Activated naive CD4-positive, alpha-beta T cell treated with anti-CD3 and anti-CD28 coated beads, Interleukin-2, amount 10 ng/mL, durations not matched to agents 7 days and 5 days (primary cell): ENCODE results near the gene DHX35.

Source experiments
- CTCF ChIA-PET: fragments of 350-600 bp; sonication (Branson Sonifier 250); formaldehyde crosslinking; loops from one replicate; lab custom pipeline; 2021; ENCODE audit warnings: antibody characterized with exemption; lab: Charles Lee
- DNase-seq: peaks from one replicate; pipeline ENCODE4 v3.0.0-alpha.2; 2020
- H3K27ac Mint-ChIP-seq: one replicate; pipeline ENCODE4 v1.8.0; 2021; ENCODE audit warnings: mild to moderate bottlenecking, moderate library complexity, mixed read lengths
- H3K27me3 Mint-ChIP-seq: one replicate; pipeline ENCODE4 v1.8.0; 2021; ENCODE audit warnings: mild to moderate bottlenecking, mixed read lengths
- H3K36me3 Mint-ChIP-seq: one replicate; pipeline ENCODE4 v1.8.0; 2021; ENCODE audit warnings: mixed read lengths
- H3K4me1 Mint-ChIP-seq: one replicate; pipeline ENCODE4 v1.8.0; 2021; ENCODE audit warnings: mixed read lengths
- H3K4me3 Mint-ChIP-seq: one replicate; pipeline ENCODE4 v1.8.0; 2021; ENCODE audit warnings: mild to moderate bottlenecking, moderate library complexity, mixed read lengths
- H3K9me3 Mint-ChIP-seq: one replicate; pipeline ENCODE4 v1.8.0; 2021; ENCODE audit warnings: mixed read lengths

The DHX35 gene, protein sequence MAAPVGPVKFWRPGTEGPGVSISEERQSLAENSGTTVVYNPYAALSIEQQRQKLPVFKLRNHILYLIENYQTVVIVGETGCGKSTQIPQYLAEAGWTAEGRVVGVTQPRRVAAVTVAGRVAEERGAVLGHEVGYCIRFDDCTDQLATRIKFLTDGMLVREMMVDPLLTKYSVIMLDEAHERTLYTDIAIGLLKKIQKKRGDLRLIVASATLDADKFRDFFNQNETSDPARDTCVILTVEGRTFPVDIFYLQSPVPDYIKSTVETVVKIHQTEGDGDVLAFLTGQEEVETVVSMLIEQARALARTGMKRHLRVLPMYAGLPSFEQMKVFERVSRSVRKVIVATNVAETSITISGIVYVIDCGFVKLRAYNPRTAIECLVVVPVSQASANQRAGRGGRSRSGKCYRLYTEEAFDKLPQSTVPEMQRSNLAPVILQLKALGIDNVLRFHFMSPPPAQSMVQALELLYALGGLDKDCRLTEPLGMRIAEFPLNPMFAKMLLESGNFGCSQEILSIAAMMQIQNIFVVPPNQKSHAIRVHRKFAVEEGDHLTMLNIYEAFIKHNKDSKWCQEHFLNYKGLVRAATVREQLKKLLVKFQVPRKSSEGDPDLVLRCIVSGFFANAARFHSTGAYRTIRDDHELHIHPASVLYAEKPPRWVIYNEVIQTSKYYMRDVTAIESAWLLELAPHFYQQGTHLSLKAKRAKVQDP

GRCh38 chr20:38962044-38962927 lies at the start of gene DHX35:
Gene DHX35 (plus strand): TSS chr20:38962344. CDS start chr20:38962368, 24 bp downstream.
- Mint-ChIP-seq H3K4me1 (peaks cover 33% of the 10 kb centered on the region), H3K27me3 (no peaks in the 10 kb centered on the region), H3K27ac (peak within 1 kb of the TSS; percentile 90), H3K36me3 (peaks cover 2% of the 10 kb centered on the region), H3K4me3 (peak within 1 kb of the TSS; percentile 96), H3K9me3 (no peaks in the 10 kb centered on the region)
- CTCF ChIA-PET, result interaction anchor here (0.8 to 3.5 kb wide), 13 partner anchors 9 to 317 kb away, joined by 3 to 16 read pairs (median 4); partner anchors contain the start of gene FAM83D
- DNase-seq, result peak; percentile 99

- no peak overlapping the region for H3K27ac Mint-ChIP-seq
- no peaks in the 10 kb centered on the region for H3K9me3 Mint-ChIP-seq
- H3K27me3 Mint-ChIP-seq, result no peaks in the 10 kb centered on the region
- H3K36me3 Mint-ChIP-seq, result peaks cover 46% of the 10 kb centered on the region
- no peak overlapping the region for H3K4me3 Mint-ChIP-seq
- no peaks in the 10 kb centered on the region for H3K4me1 Mint-ChIP-seq
- CTCF ChIA-PET, result no interaction called here
- DNase-seq, result no peak
Observed at GRCh38 chr20:38915355-38915754, 46.8 kb upstream of the DHX35 start.

- Mint-ChIP-seq H3K27ac (no peak overlapping the region), H3K36me3 (peaks cover 44% of the 10 kb centered on the region), H3K4me3 (no peak overlapping the region), H3K9me3 (no peaks in the 10 kb centered on the region), H3K27me3 (no peaks in the 10 kb centered on the region), H3K4me1 (no peaks in the 10 kb centered on the region)
- DNase-seq, result no peak
- CTCF ChIA-PET, result interaction anchor here (0.8 kb wide), 1 partner anchor 131 kb away, joined by 3 read pairs; no protein-coding TSS in a partner anchor
Observed at GRCh38 chr20:38917657-38918056, 44.5 kb upstream of the DHX35 start.

DNA sequence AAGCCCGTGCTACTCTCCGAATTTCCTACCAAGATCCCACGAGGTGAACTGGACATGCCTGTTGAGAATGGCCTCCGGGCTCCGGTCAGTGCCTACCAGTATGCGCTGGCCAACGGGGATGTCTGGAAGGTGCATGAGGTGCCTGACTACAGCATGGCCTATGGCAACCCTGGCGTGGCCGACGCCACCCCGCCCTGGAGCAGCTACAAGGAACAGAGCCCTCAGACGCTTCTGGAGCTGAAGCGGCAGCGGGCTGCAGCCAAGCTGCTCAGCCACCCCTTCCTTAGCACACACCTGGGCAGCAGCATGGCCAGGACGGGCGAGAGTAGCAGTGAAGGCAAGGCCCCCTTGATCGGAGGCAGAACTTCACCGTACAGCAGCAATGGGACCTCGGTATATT lies 44.0 kb upstream of the DHX35 start:
- Mint-ChIP-seq H3K4me1 (no peaks in the 10 kb centered on the region), H3K36me3 (peaks cover 43% of the 10 kb centered on the region), H3K4me3 (no peak overlapping the region), H3K27ac (peak overlapping the region; percentile 14), H3K9me3 (no peaks in the 10 kb centered on the region), H3K27me3 (no peaks in the 10 kb centered on the region)
- CTCF ChIA-PET, result interaction anchor here (0.8 kb wide), 1 partner anchor 131 kb away, joined by 3 read pairs; no protein-coding TSS in a partner anchor
- DNase-seq, result no peak

DNA sequence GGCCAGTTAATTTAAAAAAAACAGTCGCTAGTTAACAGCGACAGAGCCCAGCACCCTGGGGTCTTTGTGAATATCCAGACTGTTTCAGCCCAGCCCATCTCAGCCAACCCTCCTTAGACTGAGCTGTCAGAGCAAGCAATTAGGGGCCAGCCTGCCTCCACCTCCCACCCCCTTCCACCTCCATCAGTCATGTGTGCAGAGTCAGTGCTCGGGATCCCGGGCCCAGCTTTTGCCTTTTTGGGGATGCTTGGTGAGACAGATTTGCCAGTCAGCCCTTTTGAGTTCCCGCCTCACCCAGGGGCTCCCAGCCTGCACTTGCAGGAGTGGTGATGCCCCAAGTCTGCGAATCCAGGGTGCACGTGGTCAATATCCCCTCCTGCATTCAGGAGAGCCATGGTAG lies 42.5 kb upstream of the DHX35 start:
- no peaks in the 10 kb centered on the region for H3K9me3 Mint-ChIP-seq
- H3K36me3 Mint-ChIP-seq, result peaks cover 38% of the 10 kb centered on the region
- no peaks in the 10 kb centered on the region for H3K27me3 Mint-ChIP-seq
- no peak overlapping the region for H3K27ac Mint-ChIP-seq
- CTCF ChIA-PET, result no interaction called here
- H3K4me1 Mint-ChIP-seq, result no peaks in the 10 kb centered on the region
- no peak overlapping the region for H3K4me3 Mint-ChIP-seq
- DNase-seq, result no peak

DNA sequence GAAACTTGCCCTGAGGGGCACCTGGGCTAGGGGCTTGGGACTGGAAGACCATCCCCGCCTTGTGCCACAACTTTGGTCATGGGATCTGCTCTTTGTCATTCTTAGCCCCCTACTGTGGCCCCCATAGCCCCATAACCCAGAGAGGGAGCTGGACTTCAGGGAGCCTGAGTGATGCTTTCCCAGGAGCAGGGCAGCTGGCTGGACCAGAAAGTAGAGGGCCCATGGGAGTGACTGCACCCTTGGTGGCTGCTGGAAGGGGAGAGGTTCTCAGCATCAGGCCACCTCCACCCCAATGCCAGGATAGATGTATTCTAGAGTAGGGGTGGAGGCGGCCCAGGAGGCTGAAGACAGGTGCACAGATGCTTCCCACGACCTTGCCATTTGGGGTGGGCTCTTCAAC lies 41.7 kb upstream of the DHX35 start:
- Mint-ChIP-seq H3K9me3 (no peaks in the 10 kb centered on the region), H3K4me1 (no peaks in the 10 kb centered on the region), H3K36me3 (peaks cover 40% of the 10 kb centered on the region), H3K27me3 (no peaks in the 10 kb centered on the region), H3K4me3 (no peak overlapping the region), H3K27ac (no peak overlapping the region)
- CTCF ChIA-PET, result interaction anchor here (1.7 kb wide), 1 partner anchor 127 kb away, joined by 4 read pairs; no protein-coding TSS in a partner anchor
- no peak for DNase-seq

DNA sequence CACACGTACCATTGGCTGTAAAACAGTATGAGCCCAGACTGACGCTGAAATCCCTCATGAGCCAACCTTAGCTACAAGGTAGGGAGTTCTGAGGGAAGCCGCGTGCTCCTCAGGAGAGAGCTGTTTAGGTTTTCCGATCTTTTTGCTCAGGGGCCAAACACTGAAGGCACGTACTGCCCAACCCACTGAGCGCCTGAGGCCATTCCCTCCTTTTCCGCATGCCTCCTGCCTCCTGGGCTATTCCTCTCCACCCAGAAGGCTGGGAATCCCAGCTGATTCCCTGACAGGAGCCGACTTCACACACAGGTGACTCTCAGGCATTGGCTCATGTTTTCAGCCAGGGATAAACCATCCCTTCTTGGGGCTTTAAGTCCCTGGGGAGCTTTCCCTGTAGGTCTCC lies 41.3 kb upstream of the DHX35 start:
- H3K4me3 Mint-ChIP-seq, result no peak overlapping the region
- CTCF ChIA-PET, result interaction anchor here (1.4 to 2.4 kb wide), 3 partner anchors 62 to 129 kb away, joined by 3 to 19 read pairs (median 4); no protein-coding TSS in a partner anchor
- H3K9me3 Mint-ChIP-seq, result no peaks in the 10 kb centered on the region
- H3K36me3 Mint-ChIP-seq, result peaks cover 36% of the 10 kb centered on the region
- H3K27ac Mint-ChIP-seq, result no peak overlapping the region
- no peak for DNase-seq
- peaks cover 3% of the 10 kb centered on the region for H3K4me1 Mint-ChIP-seq
- H3K27me3 Mint-ChIP-seq, result no peaks in the 10 kb centered on the region

- no peaks in the 10 kb centered on the region for H3K27me3 Mint-ChIP-seq
- peak overlapping the region; percentile 7 for H3K4me3 Mint-ChIP-seq
- H3K36me3 Mint-ChIP-seq, result peaks cover 25% of the 10 kb centered on the region
- CTCF ChIA-PET, result interaction anchor here (1.2 to 6.9 kb wide), 2 partner anchors 117 to 125 kb away, joined by 3 to 54 read pairs; no protein-coding TSS in a partner anchor
- no peak for DNase-seq
- peak overlapping the region; percentile 53 for H3K27ac Mint-ChIP-seq
- peaks cover 27% of the 10 kb centered on the region for H3K4me1 Mint-ChIP-seq
- H3K9me3 Mint-ChIP-seq, result no peaks in the 10 kb centered on the region
Observed at GRCh38 chr20:38924718-38925117, 37.4 kb upstream of the DHX35 start.

DNA sequence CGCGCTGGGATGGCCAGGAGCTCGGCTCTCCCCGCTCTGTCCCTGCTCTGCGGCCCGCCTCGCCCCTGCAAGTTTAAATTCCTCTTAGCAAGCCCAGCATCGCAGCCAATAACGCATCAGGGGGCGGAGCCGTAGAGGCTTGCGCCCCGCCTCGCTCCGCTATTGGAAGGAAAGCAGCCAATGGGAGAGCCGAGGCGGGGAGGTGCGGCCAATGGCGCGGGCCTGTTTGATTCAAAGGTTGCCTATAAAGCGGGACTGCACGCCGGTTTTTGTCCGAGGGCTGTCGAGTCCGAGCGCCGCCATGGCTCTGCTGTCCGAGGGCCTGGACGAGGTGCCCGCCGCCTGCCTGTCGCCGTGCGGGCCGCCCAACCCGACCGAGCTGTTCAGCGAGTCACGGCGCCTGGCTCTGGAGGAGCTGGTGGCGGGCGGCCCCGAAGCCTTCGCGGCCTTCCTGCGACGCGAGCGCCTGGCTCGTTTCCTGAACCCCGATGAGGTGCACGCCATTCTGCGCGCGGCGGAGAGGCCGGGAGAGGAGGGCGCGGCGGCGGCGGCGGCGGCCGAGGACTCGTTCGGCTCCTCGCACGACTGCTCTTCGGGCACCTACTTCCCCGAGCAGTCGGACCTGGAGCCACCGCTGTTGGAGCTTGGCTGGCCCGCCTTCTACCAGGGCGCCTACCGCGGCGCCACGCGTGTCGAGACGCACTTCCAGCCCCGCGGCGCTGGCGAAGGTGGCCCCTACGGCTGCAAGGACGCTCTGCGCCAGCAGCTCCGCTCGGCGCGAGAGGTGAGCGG lies 35.8 kb upstream of the DHX35 start, which contains the start of gene FAM83D:
Gene FAM83D, plus strand, starts transcription at position 276 of the 792 bp plus-strand sequence. Its CDS starts 26 bp downstream, at position 302.
- peak within 1 kb of the TSS; percentile 73 for H3K27ac Mint-ChIP-seq
- CTCF ChIA-PET, result interaction anchor here (1.1 to 6.9 kb wide), 5 partner anchors 13 to 154 kb away, joined by 4 to 54 read pairs (median 6); partner anchors contain the start of gene DHX35
- DNase-seq, result peak; percentile 98
- peak within 1 kb of the TSS; percentile 77 for H3K4me3 Mint-ChIP-seq
- peaks cover 32% of the 10 kb centered on the region for H3K36me3 Mint-ChIP-seq
- H3K9me3 Mint-ChIP-seq, result no peaks in the 10 kb centered on the region
- peaks cover 42% of the 10 kb centered on the region for H3K4me1 Mint-ChIP-seq
- H3K27me3 Mint-ChIP-seq, result no peaks in the 10 kb centered on the region

- CTCF ChIA-PET, result interaction anchor here (1.1 to 6.9 kb wide), 5 partner anchors 13 to 154 kb away, joined by 4 to 54 read pairs (median 6); partner anchors contain the start of gene DHX35
- Mint-ChIP-seq H3K9me3 (no peaks in the 10 kb centered on the region), H3K27ac (peak overlapping the region; percentile 73), H3K4me1 (peaks cover 43% of the 10 kb centered on the region), H3K27me3 (no peaks in the 10 kb centered on the region), H3K36me3 (peaks cover 31% of the 10 kb centered on the region), H3K4me3 (peak overlapping the region; percentile 77)
- no peak for DNase-seq
Observed at GRCh38 chr20:38926934-38927616, 35.1 kb upstream of the DHX35 start.

DNA sequence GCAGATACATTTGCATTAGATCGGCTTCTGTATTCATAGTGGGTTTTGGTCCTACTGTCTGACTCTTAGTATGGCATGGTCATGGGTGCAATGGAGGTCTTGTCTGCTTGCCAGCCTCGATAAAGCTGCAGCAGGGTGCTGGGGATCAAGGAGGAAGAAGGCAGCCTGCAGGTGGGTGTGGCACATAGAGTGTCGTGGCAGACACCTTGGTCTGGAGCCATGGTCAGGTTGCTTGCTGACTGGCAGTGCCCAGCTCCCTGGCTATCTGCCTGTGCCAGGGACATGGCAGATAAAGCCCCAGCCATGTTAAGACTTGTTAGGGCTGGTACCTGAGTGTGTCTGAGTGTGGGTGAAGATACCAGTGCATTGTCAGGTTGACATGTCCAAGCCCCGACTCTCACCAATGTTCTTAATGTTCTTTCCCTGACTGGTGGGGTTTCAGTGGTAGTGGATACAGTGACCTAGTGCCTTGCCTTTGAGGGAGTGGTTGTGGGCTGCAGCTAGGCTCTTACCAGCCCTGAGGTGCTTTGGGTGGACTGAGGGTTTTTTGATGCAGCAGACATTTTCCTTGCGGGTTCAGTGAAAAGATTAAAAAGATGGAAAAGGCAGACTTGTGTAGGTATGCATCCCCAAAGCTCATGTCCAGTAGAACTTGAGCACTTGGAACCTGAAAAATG lies 34.1 kb upstream of the DHX35 start:
- CTCF ChIA-PET, result interaction anchor here (1.8 to 6.9 kb wide), 2 partner anchors 9 to 122 kb away, joined by 3 to 54 read pairs; no protein-coding TSS in a partner anchor
- Mint-ChIP-seq H3K9me3 (no peaks in the 10 kb centered on the region), H3K36me3 (peaks cover 31% of the 10 kb centered on the region)

GRCh38 chr20:38930242-38930569 lies 31.9 kb upstream of the DHX35 start:
- DNase-seq, result no peak
- Mint-ChIP-seq H3K27me3 (no peaks in the 10 kb centered on the region), H3K9me3 (no peaks in the 10 kb centered on the region), H3K4me1 (peaks cover 51% of the 10 kb centered on the region), H3K4me3 (no peak overlapping the region), H3K36me3 (peaks cover 24% of the 10 kb centered on the region), H3K27ac (no peak overlapping the region)
- CTCF ChIA-PET, result interaction anchor here (0.9 to 6.9 kb wide), 3 partner anchors 34 to 119 kb away, joined by 3 to 54 read pairs (median 4); no protein-coding TSS in a partner anchor

More for the DNA sequence above, 34.1 kb upstream of the DHX35 start:
- H3K27ac Mint-ChIP-seq, result peak overlapping the region; percentile 22
- peaks cover 47% of the 10 kb centered on the region for H3K4me1 Mint-ChIP-seq
- DNase-seq, result peak; percentile 34
- H3K4me3 Mint-ChIP-seq, result peak overlapping the region; percentile 77
- H3K27me3 Mint-ChIP-seq, result no peaks in the 10 kb centered on the region
